Measurements from ENCODE around the gene FIGNL2.

Gene FIGNL2

DNA sequence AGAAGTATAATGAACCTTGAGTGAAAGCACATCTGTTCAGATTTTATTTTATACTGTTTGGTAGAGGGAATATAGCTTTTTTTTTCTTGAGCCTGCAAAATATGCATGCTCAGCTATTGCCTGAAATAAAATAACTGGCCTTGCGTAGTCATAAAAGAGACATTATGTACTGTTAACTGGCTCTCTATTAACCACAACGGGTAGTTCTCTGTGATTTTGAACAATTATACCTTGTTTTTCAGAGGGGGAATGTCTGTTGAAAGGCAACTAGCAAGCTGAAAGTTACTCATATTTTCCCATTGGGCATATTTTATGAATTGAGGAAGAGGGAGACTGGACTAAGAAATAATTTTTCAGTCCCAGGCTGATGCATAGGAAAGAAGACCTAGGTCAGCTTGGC, 62.6 kb downstream of the FIGNL2 start:
- Histone ChIP-seq H3K9me3 (ENCODE audit: control insufficient read depth, insufficient read depth, low read length) (no peaks in the 10 kb centered on the region), H3K36me3 (ENCODE audit: insufficient read depth, low read length) (no peaks in the 10 kb centered on the region), H3K9ac (ENCODE audit: low read depth, low read length) (no peak overlapping the region), H3K4me1 (ENCODE audit: insufficient read depth, low read length) (peaks cover 6% of the 10 kb centered on the region; the same call in 1 of the 2 replicates)

DNA sequence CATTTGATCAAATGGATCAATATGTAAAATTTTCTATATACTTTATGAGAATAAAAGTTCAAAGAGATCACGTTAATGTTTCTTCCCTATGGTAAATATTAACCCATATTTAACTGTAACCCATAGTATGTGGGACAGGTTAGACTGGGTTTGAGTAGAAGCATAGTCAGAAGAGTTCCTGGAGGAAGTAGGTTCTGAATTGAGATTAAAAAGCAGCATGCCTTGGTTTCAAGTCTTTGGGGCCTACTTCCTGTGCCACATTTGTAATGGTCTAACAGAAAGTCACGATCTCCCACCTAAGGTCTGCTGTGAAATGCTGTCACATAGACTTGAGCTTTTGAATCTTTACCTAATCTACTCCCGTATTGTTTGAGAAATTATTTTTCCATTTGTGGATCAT, 63.8 kb downstream of the FIGNL2 start:
- Histone ChIP-seq H3K9ac (ENCODE audit: low read depth, low read length) (no peak overlapping the region), H3K4me1 (ENCODE audit: insufficient read depth, low read length) (peaks cover 6% of the 10 kb centered on the region; the same call in 1 of the 2 replicates), H3K36me3 (ENCODE audit: insufficient read depth, low read length) (no peaks in the 10 kb centered on the region), H3K9me3 (ENCODE audit: control insufficient read depth, insufficient read depth, low read length) (no peaks in the 10 kb centered on the region)

DNA sequence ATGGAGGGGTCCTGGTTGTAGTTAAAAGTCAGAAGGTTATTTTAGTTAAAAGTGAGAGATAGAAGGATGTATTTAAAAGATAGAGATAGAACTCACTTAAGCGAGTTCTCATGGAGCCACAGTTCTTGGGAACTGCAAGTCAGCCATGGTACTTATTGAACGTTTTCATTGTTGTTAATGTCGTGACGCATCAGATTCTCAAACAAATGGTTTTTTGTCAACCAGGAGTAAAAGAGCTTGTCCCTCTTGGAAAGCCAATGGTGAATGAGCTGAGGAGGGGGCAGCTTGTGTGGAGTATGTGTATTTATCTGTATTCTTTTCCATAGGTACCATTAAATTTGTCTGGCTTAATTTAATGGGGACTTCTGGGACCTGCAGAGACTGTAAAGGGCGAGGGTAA, 68.6 kb downstream of the FIGNL2 start:
- Histone ChIP-seq H3K9ac (ENCODE audit: low read depth, low read length) (no peak overlapping the region), H3K36me3 (ENCODE audit: insufficient read depth, low read length) (no peaks in the 10 kb centered on the region), H3K9me3 (ENCODE audit: control insufficient read depth, insufficient read depth, low read length) (no peaks in the 10 kb centered on the region)

DNA sequence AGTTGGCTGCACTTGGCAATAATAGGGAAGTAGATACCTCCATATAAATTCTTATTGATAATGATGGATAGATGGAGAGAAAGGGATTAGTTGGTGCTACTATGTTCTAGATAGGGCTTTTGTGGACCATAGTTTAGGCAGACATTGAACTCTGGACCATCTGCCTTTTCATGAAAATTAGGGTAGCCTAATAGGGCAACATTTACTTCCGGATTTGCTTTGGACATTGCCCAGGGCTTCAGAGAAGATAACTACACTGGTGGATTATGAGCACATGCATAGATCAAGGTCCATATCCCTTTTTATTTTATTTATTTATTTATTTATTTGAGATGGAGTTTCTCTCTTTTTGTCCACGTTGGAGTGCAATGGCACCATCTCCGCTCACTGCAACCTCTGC, 70.5 kb downstream of the FIGNL2 start:
- no peaks in the 10 kb centered on the region for H3K4me1 ChIP-seq (ENCODE audit: insufficient read depth, low read length)
- H3K9me3 ChIP-seq (ENCODE audit: control insufficient read depth, insufficient read depth, low read length): no peaks in the 10 kb centered on the region
- no peak overlapping the region for H3K9ac ChIP-seq (ENCODE audit: low read depth, low read length)
- peaks cover 3% of the 10 kb centered on the region; the same call in 1 of the 2 replicates for H3K36me3 ChIP-seq (ENCODE audit: insufficient read depth, low read length)

More for the DNA sequence above, 68.6 kb downstream of the FIGNL2 start:
- H3K4me1 ChIP-seq (ENCODE audit: insufficient read depth, low read length): no peaks in the 10 kb centered on the region

DNA sequence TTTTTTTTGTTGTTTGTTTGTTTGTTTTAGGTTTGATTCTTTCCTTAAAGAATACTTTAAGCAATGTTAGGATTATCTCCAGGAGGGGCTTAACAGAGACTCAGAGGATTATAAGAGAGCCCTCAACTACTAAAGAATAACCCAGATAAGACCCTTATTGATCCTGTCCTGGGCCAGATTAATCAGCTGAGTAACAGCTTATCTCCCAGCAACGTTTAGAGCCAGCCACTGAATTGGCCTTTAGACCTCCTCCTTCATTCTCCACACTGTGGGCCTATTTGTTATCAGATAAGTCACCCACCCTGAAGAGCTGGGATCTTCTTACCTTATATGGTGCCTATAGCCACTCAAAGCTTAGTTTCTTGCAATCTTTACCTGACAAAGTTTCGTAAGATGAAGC, 71.1 kb downstream of the FIGNL2 start:
- Histone ChIP-seq H3K4me1 (ENCODE audit: insufficient read depth, low read length) (no peaks in the 10 kb centered on the region), H3K9me3 (ENCODE audit: control insufficient read depth, insufficient read depth, low read length) (no peaks in the 10 kb centered on the region), H3K9ac (ENCODE audit: low read depth, low read length) (no peak overlapping the region), H3K36me3 (ENCODE audit: insufficient read depth, low read length) (peaks cover 3% of the 10 kb centered on the region; the same call in 1 of the 2 replicates)

DNA sequence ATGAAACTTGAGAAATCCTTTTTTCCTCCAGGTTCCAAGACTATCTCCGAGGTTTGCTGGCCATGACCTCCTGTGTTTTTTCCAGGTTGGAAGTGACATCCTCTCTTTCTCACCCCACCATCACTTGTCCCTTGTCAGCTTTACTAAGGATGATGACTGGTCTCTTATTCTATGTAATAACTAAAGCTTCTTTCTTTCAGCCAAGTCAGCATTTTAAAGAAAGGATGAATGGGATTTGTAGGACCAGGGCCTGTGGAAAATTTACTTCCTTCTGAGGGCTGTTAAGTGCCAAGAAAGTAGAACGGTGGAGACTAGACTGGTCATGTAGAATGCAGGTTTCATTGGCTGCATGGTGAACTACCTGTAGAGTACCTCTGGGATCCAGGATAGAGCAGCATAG, 73.6 kb downstream of the FIGNL2 start:
- H3K4me1 ChIP-seq (ENCODE audit: insufficient read depth, low read length): no peaks in the 10 kb centered on the region
- peaks cover 3% of the 10 kb centered on the region; the same call in 1 of the 2 replicates for H3K36me3 ChIP-seq (ENCODE audit: insufficient read depth, low read length)
- no peaks in the 10 kb centered on the region for H3K9me3 ChIP-seq (ENCODE audit: control insufficient read depth, insufficient read depth, low read length)
- H3K9ac ChIP-seq (ENCODE audit: low read depth, low read length): no peak overlapping the region

DNA sequence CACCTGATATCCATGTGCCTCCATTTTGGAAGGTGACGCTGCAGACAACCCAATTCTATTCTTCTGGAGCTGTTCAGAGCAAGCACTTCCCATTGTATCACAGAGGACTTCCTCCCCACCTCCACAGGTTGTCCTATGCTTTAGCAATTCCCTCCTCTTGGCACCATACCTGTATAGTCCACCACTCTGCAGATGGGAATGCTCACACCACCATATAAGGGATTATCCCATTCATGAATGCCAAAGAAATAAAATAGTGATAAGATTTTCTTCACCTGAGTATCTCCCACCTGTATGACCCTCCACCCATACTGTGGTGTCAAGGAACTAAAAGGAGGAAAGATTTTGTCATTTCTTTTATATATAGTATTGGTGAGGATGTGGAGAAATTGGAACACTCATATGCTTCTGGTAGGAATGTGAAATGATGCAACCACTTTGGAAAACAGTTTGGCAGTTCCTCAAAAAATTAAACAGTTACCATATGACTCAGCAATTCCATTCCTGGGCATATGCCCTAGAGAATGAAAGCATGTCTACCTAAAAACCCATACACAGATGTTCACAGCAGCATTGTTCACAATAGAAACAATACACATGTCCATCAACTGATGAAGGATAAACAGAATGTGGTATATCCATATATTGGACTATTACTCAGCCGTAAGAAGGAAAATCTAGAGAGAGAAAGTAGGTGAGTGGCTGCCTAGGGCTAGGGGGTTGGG, 75.2 kb downstream of the FIGNL2 start:
- Histone ChIP-seq H3K9me3 (ENCODE audit: control insufficient read depth, insufficient read depth, low read length) (no peaks in the 10 kb centered on the region), H3K4me1 (ENCODE audit: insufficient read depth, low read length) (no peaks in the 10 kb centered on the region), H3K36me3 (ENCODE audit: insufficient read depth, low read length) (peaks cover 3% of the 10 kb centered on the region; the same call in 1 of the 2 replicates), H3K9ac (ENCODE audit: low read depth, low read length) (no peak overlapping the region)

DNA sequence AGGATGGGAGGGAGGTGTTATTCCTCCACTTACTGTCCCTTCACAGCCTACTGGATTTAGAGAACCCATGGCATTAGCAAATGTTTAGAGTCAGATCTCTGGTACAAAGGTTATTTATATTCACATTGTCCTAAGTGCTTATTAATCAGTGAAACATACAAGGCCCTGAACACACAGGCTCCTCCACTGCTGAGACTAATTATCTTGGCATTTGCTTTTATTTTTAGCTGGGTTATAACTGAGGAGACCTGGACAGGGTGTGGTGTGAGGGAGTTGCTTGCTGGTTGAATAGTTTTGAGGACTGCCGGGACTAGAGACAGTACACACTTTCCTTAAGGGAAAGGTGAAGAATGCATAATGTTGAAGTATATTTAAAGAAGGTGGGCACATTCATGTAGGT, 77.5 kb downstream of the FIGNL2 start:
- H3K9ac ChIP-seq (ENCODE audit: low read depth, low read length): no peak overlapping the region
- no peaks in the 10 kb centered on the region for H3K4me1 ChIP-seq (ENCODE audit: insufficient read depth, low read length)
- no peaks in the 10 kb centered on the region for H3K9me3 ChIP-seq (ENCODE audit: control insufficient read depth, insufficient read depth, low read length)
- peaks cover 3% of the 10 kb centered on the region; the same call in 1 of the 2 replicates for H3K36me3 ChIP-seq (ENCODE audit: insufficient read depth, low read length)
